ENCODE measurements around the gene CFAP43. TPM values are rescaled to one million over a fixed set of nuclear protein-coding genes. Genes with fewer than 3 reads are reported as not detected.
"Not testable (repeated sequence)": the region's sequence is repeated elsewhere in the genome, so short reads cannot be mapped to it uniquely, and the experiment has no call there.

Gene CFAP43
- total and polyA plus RNA-seq, 5 experiments from 2014 or later, result 0.16 to 0.39 TPM; not detected in 3

GRCh38 chr10:104243512-104243911, 11.3 kb upstream of the CFAP43 start:
- H3K9me3 Mint-ChIP-seq, result peaks cover 0 to 2% (median 0%) of the 10 kb centered on the region in 9 donors
- ATAC-seq (no peak), DNase-seq (no peak)
- H3K4me3 Mint-ChIP-seq, result no peak overlapping the region
- H3K36me3 Mint-ChIP-seq, result no peaks in the 10 kb centered on the region
- H3K27ac Mint-ChIP-seq, result peak overlapping the region in 1 of 10 donors; percentile 24
- H3K4me1 Mint-ChIP-seq, result peaks cover 0 to 5% (median 0%) of the 10 kb centered on the region in 4 donors
- H3K27me3 Mint-ChIP-seq, result peaks cover 6 to 22% (median 14%) of the 10 kb centered on the region in 5 donors
- POLR2A ChIA-PET, result interaction anchor here (0.6 kb wide), 1 partner anchor 568 kb away, joined by 3 read pairs; no protein-coding TSS in a partner anchor

DNA sequence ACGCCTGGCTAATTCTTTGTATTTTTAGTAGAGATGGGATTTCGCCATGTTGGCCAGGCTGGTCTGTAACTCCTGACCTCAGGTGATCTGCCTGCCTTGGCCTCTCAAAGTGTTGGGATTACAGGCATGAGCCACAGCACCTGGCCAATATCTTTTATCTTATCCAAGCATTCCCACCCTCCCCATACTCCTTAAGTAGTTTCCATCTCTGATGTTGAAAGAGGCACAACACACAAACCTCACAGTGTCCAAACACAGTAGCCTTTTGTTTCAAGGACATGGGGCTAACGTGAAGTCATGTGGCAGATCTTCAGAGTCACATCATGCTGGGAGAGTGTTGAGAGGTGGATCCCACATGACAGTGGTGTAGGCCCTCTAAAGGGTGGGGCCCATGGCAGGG, 10.8 kb upstream of the CFAP43 start:
- H3K4me1 Mint-ChIP-seq, H3K4me3 Mint-ChIP-seq, ATAC-seq, H3K36me3 Mint-ChIP-seq, POLR2A ChIA-PET, DNase-seq, H3K9me3 Mint-ChIP-seq: not testable (repeated sequence)
- Mint-ChIP-seq H3K27ac (peak overlapping the region in 1 of 10 donors; percentile 24), H3K27me3 (peaks cover 6 to 22% (median 15%) of the 10 kb centered on the region in 5 donors)

DNA sequence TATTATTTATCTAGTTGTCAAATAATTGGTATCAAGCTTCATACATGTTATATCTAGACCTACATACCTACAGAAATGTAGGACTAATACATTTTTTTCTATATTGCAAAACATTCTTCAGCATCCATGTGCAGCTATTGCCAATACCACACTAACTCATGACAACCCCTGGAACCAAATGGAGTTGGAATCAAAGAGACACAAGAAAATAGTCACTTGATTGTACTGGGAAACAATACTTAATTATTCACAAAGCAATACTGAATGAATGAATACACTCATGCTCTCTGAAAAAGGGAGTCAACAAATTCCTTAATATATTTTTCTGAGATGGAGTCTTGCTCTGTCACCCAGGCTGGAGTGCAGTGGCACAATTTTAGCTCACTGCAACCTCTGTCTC, 10.4 kb upstream of the CFAP43 start:
- DNase-seq (no peak), ATAC-seq (no peak)
- Mint-ChIP-seq H3K27me3 (peaks cover 8 to 24% (median 16%) of the 10 kb centered on the region in 5 donors), H3K9me3 (peaks cover 0 to 2% (median 0%) of the 10 kb centered on the region in 9 donors), H3K27ac (no peak overlapping the region), H3K4me1 (peaks cover 0 to 4% (median 0%) of the 10 kb centered on the region in 4 donors), H3K36me3 (no peaks in the 10 kb centered on the region), H3K4me3 (no peak overlapping the region)
- POLR2A ChIA-PET, result no interaction called here

GRCh38 chr10:104240078-104240477, 7.9 kb upstream of the CFAP43 start:
- no peak for DNase-seq
- H3K9me3 Mint-ChIP-seq, result peaks cover 0 to 11% (median 5%) of the 10 kb centered on the region in 9 donors
- POLR2A ChIA-PET, result no interaction called here

GRCh38 chr10:104235801-104236200, 3.6 kb upstream of the CFAP43 start:
- DNase-seq (no peak), ATAC-seq (no peak)
- H3K9me3 Mint-ChIP-seq, result peaks cover 0 to 11% (median 5%) of the 10 kb centered on the region in 9 donors
- H3K4me3 Mint-ChIP-seq, result no peak overlapping the region
- peaks cover 11 to 29% (median 19%) of the 10 kb centered on the region in 5 donors for H3K27me3 Mint-ChIP-seq
- POLR2A ChIA-PET, result no interaction called here
- no peaks in the 10 kb centered on the region for H3K36me3 Mint-ChIP-seq
- no peak overlapping the region for H3K27ac Mint-ChIP-seq
- peaks cover 5 to 17% (median 12%) of the 10 kb centered on the region in 4 donors for H3K4me1 Mint-ChIP-seq

More at GRCh38 chr10:104240078-104240477, 7.9 kb upstream of the CFAP43 start:
- H3K4me3 Mint-ChIP-seq, result no peak overlapping the region
- H3K4me1 Mint-ChIP-seq, result no peaks in the 10 kb centered on the region
- no peaks in the 10 kb centered on the region for H3K36me3 Mint-ChIP-seq
- H3K27ac Mint-ChIP-seq, result peak overlapping the region in 1 of 10 donors; percentile 74
- peaks cover 16 to 36% (median 18%) of the 10 kb centered on the region in 5 donors for H3K27me3 Mint-ChIP-seq
- ATAC-seq, result no peak

DNA sequence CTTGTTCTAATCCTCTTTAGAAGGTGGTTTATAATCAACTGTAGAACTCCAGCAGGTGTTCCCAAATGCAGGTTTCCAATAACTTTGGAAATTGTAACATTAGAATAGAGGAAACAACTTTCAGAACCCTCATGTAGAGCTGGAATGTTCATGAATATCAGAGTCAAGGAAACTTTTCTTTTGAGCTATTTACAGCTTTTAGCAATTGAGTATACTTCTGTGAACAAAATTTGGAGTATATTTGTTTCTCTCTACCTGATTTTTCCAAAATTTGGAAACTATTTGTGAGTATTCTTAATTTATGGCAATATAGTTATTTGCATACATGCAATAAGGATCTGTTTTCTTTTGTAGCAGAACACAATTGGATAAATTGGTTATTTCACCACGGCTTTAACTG, 2.8 kb upstream of the CFAP43 start:
- peaks cover 0 to 11% (median 5%) of the 10 kb centered on the region in 9 donors for H3K9me3 Mint-ChIP-seq
- H3K4me1 Mint-ChIP-seq, result peaks cover 5 to 17% (median 12%) of the 10 kb centered on the region in 4 donors
- H3K27ac Mint-ChIP-seq, result no peak overlapping the region
- POLR2A ChIA-PET, result no interaction called here
- no peak for ATAC-seq
- peaks cover 8 to 28% (median 19%) of the 10 kb centered on the region in 5 donors for H3K27me3 Mint-ChIP-seq
- H3K36me3 Mint-ChIP-seq, result no peaks in the 10 kb centered on the region
- peak in 1 of 10 donors; percentile 4 for DNase-seq
- H3K4me3 Mint-ChIP-seq, result no peak overlapping the region

DNA sequence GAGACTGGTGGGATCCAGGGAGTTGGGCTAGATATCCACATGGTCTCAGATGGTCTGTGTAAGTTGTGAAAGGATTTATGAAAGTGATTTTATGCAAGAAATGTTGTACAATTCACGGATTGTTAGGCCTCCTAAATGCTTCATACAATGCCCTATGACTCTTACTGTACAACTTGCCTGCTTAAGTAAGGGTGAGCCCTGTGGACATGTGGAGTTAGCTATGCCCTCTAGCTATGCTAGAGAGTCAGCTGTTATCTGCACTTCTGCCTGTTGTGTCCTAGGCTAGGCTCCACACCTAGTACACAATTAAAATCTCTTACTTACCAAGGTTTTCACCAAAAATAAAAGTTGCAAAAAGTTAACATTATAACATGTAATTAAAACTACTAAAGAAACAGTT, 1.7 kb upstream of the CFAP43 start:
- POLR2A ChIA-PET, result no interaction called here
- ATAC-seq, result no peak
- H3K27ac Mint-ChIP-seq, result peak overlapping the region in 2 of 10 donors; percentile 13 to 46
- H3K27me3 Mint-ChIP-seq, result peaks cover 3 to 24% (median 17%) of the 10 kb centered on the region in 5 donors
- no peak for DNase-seq
- H3K36me3 Mint-ChIP-seq, result no peaks in the 10 kb centered on the region
- peaks cover 0 to 11% (median 5%) of the 10 kb centered on the region in 9 donors for H3K9me3 Mint-ChIP-seq
- peak overlapping the region; percentile 40 to 80 (median 70) for H3K4me3 Mint-ChIP-seq
- H3K4me1 Mint-ChIP-seq, result peaks cover 5 to 17% (median 12%) of the 10 kb centered on the region in 4 donors

DNA sequence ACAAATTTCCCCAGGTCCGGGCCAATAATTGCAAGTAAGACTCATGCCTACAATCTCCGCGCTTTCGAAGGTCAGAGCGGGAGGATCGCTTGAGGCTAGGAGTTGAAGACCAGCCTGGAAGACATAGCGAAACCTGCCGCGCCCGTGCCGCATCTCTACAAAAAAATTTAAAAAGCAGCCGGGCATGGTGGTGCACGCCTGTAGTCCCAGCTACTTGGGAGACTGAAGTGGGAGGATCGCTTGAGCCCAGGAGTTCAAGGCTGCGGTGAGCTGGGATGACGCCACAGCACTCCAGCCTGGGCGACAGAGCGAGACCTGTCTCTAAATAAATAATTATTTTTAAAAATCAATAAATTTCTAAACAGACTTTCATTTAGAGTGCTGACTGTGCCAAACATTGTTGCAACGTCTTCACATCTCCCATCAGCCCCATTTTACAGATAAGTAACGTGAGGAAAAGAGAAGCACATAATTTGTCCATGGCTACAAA, 494 bp upstream of the CFAP43 start:
- H3K36me3 Mint-ChIP-seq, result no peaks in the 10 kb centered on the region
- peaks cover 0 to 11% (median 5%) of the 10 kb centered on the region in 9 donors for H3K9me3 Mint-ChIP-seq
- POLR2A ChIA-PET, result interaction anchor here (1.4 kb wide), 1 partner anchor 111 kb away, joined by 6 read pairs; the partner anchor contains the start of gene SFR1
- ATAC-seq (peak; percentile 16 to 35), DNase-seq (no peak)
- peak overlapping the region; percentile 85 to 93 (median 90) for H3K4me3 Mint-ChIP-seq
- H3K27me3 Mint-ChIP-seq, result peaks cover 0 to 22% (median 14%) of the 10 kb centered on the region in 5 donors
- H3K4me1 Mint-ChIP-seq, result peaks cover 5 to 17% (median 12%) of the 10 kb centered on the region in 4 donors
- H3K27ac Mint-ChIP-seq, result peak overlapping the region; percentile 48 to 96 (median 91)

GRCh38 chr10:104230490-104230889, 1.7 kb downstream of the CFAP43 start:
- H3K27ac Mint-ChIP-seq, result peak overlapping the region in 1 of 10 donors; percentile 96
- H3K4me3 Mint-ChIP-seq, result peak overlapping the region in 1 of 10 donors; percentile 87
- no peak for ATAC-seq
- H3K4me1 Mint-ChIP-seq, result peaks cover 5 to 17% (median 12%) of the 10 kb centered on the region in 4 donors
- no peak for DNase-seq
- H3K27me3 Mint-ChIP-seq, result peaks cover 0 to 16% (median 3%) of the 10 kb centered on the region in 5 donors
- H3K36me3 Mint-ChIP-seq, result no peaks in the 10 kb centered on the region
- POLR2A ChIA-PET, result no interaction called here
- peaks cover 0 to 6% (median 2%) of the 10 kb centered on the region in 9 donors for H3K9me3 Mint-ChIP-seq

- Mint-ChIP-seq H3K36me3 (no peaks in the 10 kb centered on the region), H3K4me1 (no peaks in the 10 kb centered on the region), H3K4me3 (no peak overlapping the region), H3K9me3 (no peaks in the 10 kb centered on the region), H3K27me3 (peaks cover 13 to 28% (median 18%) of the 10 kb centered on the region in 5 donors), H3K27ac (no peak overlapping the region)
- DNase-seq (no peak), ATAC-seq (no peak)
- POLR2A ChIA-PET, result no interaction called here
Measured at GRCh38 chr10:104223304-104223703, 8.9 kb downstream of the CFAP43 start.

- H3K4me1 Mint-ChIP-seq, result no peaks in the 10 kb centered on the region
Measured at GRCh38 chr10:104220522-104220921, 11.6 kb downstream of the CFAP43 start.

GRCh38 chr10:104218751-104219150, 13.4 kb downstream of the CFAP43 start:
- H3K36me3 Mint-ChIP-seq, result no peaks in the 10 kb centered on the region
- POLR2A ChIA-PET, result no interaction called here
- no peak for ATAC-seq
- no peaks in the 10 kb centered on the region for H3K9me3 Mint-ChIP-seq
- no peak for DNase-seq
- no peaks in the 10 kb centered on the region for H3K4me1 Mint-ChIP-seq
- peaks cover 12 to 28% (median 17%) of the 10 kb centered on the region in 5 donors for H3K27me3 Mint-ChIP-seq
- no peak overlapping the region for H3K4me3 Mint-ChIP-seq
- no peak overlapping the region for H3K27ac Mint-ChIP-seq

More at GRCh38 chr10:104220522-104220921, 11.6 kb downstream of the CFAP43 start:
- H3K9me3 Mint-ChIP-seq, result no peaks in the 10 kb centered on the region
- no peak overlapping the region for H3K4me3 Mint-ChIP-seq
- H3K27ac Mint-ChIP-seq, result no peak overlapping the region
- peaks cover 11 to 28% (median 18%) of the 10 kb centered on the region in 5 donors for H3K27me3 Mint-ChIP-seq
- DNase-seq, result no peak
- POLR2A ChIA-PET, result no interaction called here
- ATAC-seq, result no peak
- no peaks in the 10 kb centered on the region for H3K36me3 Mint-ChIP-seq

DNA sequence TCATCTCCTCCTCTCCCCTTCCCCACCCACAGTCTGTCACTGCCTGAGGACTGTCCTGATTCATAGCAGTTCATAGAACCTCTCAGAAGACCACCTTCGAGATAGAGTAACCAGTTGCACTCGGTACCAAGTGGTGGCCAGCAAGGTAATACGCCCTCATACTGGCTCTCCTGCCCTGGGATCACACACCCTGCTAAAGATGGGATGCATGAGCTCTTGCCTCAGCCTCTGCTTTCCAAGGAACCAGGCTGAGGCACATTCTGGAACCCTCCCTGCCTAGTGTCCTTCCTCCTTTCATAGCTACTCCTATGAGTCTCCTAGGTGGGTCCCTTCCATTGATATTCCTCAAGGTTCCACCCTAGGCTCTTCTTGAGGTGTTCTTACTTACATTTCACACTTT, 15.5 kb downstream of the CFAP43 start:
- no peaks in the 10 kb centered on the region for H3K36me3 Mint-ChIP-seq
- no peaks in the 10 kb centered on the region for H3K4me1 Mint-ChIP-seq
- H3K27ac Mint-ChIP-seq, result no peak overlapping the region
- POLR2A ChIA-PET, result no interaction called here
- no peak overlapping the region for H3K4me3 Mint-ChIP-seq
- no peaks in the 10 kb centered on the region for H3K9me3 Mint-ChIP-seq
- DNase-seq, result no peak
- ATAC-seq, result no peak
- H3K27me3 Mint-ChIP-seq, result peaks cover 8 to 23% (median 15%) of the 10 kb centered on the region in 5 donors

Measured in naive thymus-derived CD8-positive, alpha-beta T cell (primary cell).